Thoracic aorta (tissue), 2 donors: ENCODE measurements around the gene LRFN3. TPM values are rescaled to one million over a fixed set of nuclear protein-coding genes. Genes with fewer than 3 reads are reported as not detected.

Experiments
- ATAC-seq: fragments of 150-250 bp; one replicate; pipeline ENCODE4 v1.8.0; 2017; ENCODE audit warnings: low read depth; ENCODE audit not compliant: insufficient number of reproducible peaks, low FRiP score
- DNase-seq: peaks from one replicate; pipeline ENCODE4 v3.0.0-alpha.2; 2020; ENCODE audit warnings: low spot score
- H3K27ac ChIP-seq, 2 donors: fragments of 200-600 bp; sonication (generic); 1 replicate in 1 of 2; 2 replicates in 1 of 2; pipeline ENCODE4 v1.5.1; 2016; ENCODE audit warnings: mild to moderate bottlenecking in 2 of 2, moderate library complexity in 2 of 2
- H3K27me3 ChIP-seq: fragments of 200-600 bp; sonication (generic); replicated peaks from 2 replicates; pipeline ENCODE4 v1.6.0; 2016; ENCODE audit warnings: mild to moderate bottlenecking; ENCODE audit not compliant: insufficient read depth
- H3K36me3 ChIP-seq: fragments of 200-600 bp; sonication (generic); one replicate; pipeline ENCODE4 v1.5.1; 2016
- H3K4me1 ChIP-seq, 2 donors: fragments of 200-600 bp; sonication (generic); 1 replicate in 1 of 2; 2 replicates in 1 of 2; pipeline versions ENCODE4 v1.5.1 to v1.6.0; 2016; ENCODE audit warnings: low read depth in 2 of 2, mild to moderate bottlenecking in 1 of 2; ENCODE audit not compliant: control insufficient read depth in 1 of 2
- H3K4me3 ChIP-seq: fragments of 200-600 bp; sonication (generic); 2 replicates; pipeline ENCODE4 v1.5.1; 2016; ENCODE audit warnings: mild to moderate bottlenecking
- H3K9me3 ChIP-seq: fragments of 200-600 bp; sonication (generic); 2 replicates; pipeline ENCODE4 v1.5.1; 2016
- total RNA-seq, 2 donors: library from RNA; depleted of rRNA; stranded (reverse); fragments of >200 nt; gene quantifications; one replicate each; pipeline versions ENCODE4 v1.1.0 to v1.2.3, GENCODE V29; 2016
- TF ChIP-seq, protein P1 (sequence below): fragments of 200-600 bp; sonication (generic); IDR thresholded peaks from one replicate; pipeline ENCODE4 v1.5.1; 2019; ENCODE audit warnings: antibody characterized with exemption

Gene LRFN3, protein sequence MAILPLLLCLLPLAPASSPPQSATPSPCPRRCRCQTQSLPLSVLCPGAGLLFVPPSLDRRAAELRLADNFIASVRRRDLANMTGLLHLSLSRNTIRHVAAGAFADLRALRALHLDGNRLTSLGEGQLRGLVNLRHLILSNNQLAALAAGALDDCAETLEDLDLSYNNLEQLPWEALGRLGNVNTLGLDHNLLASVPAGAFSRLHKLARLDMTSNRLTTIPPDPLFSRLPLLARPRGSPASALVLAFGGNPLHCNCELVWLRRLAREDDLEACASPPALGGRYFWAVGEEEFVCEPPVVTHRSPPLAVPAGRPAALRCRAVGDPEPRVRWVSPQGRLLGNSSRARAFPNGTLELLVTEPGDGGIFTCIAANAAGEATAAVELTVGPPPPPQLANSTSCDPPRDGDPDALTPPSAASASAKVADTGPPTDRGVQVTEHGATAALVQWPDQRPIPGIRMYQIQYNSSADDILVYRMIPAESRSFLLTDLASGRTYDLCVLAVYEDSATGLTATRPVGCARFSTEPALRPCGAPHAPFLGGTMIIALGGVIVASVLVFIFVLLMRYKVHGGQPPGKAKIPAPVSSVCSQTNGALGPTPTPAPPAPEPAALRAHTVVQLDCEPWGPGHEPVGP
- total RNA-seq: 10 to 100 TPM; 14.3 to 26.7 TPM

DNA sequence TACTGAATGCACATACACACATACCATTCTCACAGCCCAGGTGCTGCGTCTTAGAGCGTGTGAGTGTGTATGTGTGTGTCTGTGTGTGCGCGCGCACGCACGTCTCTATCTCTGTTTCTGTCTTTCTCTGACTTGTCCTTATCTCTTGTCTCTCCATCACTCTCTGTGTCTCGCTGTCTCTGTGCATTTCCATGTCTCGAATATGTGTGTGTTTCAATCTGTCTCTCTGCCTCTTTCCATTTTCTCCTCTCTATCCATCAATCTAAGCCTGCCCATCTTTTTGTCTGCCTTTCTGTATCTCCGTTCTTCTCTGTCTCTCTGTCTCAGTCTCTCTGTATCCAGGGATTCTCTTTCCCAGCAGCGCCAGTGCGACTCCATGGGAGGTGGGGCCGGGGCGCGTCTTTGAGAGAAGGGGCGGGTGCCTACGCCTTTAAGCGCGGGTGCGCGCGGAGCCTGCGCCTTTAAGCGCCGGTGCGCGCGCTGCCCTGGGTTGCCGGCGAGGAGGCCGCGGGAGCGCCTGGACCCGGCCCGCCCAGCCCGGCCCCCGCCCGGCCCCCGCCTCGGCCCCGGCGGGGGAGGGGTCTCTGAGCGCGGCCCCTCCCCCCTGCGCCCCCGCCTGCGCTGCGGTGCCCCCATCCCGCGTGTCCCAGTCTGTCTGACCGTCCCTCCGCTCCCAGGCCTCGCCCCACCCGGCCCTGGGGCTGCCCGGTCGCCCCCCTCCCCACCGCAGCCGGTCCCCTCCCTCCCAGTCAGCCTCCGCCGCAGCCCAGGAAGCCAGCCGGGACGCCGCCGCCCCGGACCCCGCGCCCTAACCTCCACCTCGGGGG, at the start of gene LRFN3:
Gene LRFN3 (plus strand): TSS at position 464 of the 827 bp plus-strand sequence. CDS start 3,052 bp downstream, outside the sequence.
- no peak for ATAC-seq
- Histone ChIP-seq H3K4me1 (peaks cover 11 to 36% of the 10 kb centered on the region in 2 donors), H3K9me3 (no peaks in the 10 kb centered on the region), H3K4me3 (peak within 1 kb of the TSS; percentile 95), H3K27me3 (no peaks in the 10 kb centered on the region), H3K36me3 (peaks cover 3% of the 10 kb centered on the region), H3K27ac (peak within 1 kb of the TSS; percentile 60 to 86)
- TF ChIP-seq, protein P1, sequence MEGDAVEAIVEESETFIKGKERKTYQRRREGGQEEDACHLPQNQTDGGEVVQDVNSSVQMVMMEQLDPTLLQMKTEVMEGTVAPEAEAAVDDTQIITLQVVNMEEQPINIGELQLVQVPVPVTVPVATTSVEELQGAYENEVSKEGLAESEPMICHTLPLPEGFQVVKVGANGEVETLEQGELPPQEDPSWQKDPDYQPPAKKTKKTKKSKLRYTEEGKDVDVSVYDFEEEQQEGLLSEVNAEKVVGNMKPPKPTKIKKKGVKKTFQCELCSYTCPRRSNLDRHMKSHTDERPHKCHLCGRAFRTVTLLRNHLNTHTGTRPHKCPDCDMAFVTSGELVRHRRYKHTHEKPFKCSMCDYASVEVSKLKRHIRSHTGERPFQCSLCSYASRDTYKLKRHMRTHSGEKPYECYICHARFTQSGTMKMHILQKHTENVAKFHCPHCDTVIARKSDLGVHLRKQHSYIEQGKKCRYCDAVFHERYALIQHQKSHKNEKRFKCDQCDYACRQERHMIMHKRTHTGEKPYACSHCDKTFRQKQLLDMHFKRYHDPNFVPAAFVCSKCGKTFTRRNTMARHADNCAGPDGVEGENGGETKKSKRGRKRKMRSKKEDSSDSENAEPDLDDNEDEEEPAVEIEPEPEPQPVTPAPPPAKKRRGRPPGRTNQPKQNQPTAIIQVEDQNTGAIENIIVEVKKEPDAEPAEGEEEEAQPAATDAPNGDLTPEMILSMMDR: no peak
- DNase-seq: no peak

DNA sequence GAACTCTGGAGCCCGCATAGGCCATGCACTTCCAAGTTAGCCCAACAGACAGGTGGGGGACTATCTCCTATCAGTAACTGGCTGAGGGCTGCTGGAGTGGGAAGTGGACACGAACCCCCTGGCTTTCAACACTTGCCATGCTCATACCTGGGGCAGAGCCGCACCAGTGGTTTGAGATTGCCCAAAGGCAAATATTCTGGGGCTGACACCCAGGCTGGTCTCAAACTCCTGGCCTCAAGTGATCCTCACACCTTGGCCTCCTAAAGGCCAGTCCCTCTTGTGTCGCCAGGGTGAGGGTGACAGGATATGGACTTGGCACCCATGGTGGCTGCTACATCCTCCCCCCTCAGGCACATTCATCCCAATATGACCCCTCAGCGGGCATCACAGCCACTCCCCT, 49.0 kb upstream of the LRFN3 start:
- Histone ChIP-seq H3K4me3 (no peak overlapping the region), H3K4me1 (no peaks in the 10 kb centered on the region), H3K36me3 (peaks cover 10% of the 10 kb centered on the region), H3K27ac (no peak overlapping the region), H3K27me3 (no peaks in the 10 kb centered on the region), H3K9me3 (no peaks in the 10 kb centered on the region)
- TF ChIP-seq, protein P1: no peak
- DNase-seq: no peak
- ATAC-seq: no peak

DNA sequence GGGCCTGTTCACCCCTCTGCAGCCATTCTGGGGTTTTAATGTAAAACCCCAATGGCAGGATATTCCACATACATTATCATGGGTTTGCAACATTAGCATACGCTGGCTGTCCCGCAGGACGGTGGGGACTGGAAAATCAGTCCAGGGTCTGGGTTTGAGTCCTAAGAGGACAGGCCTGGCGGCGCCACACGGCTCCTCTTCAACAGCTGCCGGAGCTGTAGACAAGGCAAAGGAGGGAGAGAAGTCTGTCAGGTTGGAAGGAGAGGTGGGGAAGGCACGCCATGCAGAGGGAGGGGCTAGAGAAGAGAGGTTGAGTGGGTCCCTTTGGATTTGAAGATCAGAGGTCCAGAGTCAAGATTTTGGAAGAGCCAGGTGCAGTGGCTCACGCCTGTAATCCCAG, 47.8 kb upstream of the LRFN3 start:
- Histone ChIP-seq H3K36me3 (peaks cover 10% of the 10 kb centered on the region), H3K9me3 (no peaks in the 10 kb centered on the region), H3K27ac (no peak overlapping the region), H3K4me3 (no peak overlapping the region), H3K4me1 (no peaks in the 10 kb centered on the region), H3K27me3 (no peaks in the 10 kb centered on the region)
- TF ChIP-seq, protein P1: no peak
- ATAC-seq (no peak), DNase-seq (no peak)

DNA sequence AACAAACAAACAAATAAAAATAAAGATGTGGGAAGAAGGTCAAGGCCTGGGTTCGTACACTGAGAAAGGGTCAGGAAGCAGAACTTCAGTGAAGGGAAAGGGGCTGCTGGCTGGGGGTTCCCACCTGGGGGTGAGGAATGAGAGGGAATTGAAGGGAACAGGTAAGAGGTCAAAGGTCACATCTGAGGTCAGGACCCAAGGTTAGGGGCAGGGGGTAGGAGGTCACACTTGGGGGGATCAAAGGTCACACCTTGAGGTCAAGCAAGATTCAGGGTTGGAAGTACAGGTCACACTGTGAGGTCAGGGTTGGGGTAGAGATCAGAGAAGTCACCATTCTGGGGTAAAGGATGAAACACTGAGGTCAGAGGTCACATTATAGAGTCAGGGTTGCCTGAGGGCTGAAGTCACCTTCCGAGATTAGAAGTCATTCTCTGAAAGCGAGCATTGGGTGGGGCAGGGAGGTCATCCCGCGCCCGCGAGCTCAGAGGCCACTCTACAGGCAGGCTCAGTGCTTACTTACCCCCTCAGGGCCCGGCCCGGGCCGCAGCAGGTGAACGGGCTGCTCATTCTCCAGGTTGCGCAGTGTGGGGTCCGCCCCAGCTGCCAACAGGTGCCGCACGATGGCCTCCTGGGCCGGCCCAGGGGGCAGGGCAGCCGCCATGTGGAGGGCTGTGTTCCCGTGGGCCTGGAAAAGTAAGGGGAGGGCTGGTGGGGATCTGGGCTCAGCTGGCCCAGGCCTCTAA, 46.6 kb upstream of the LRFN3 start:
- no peak overlapping the region for H3K4me3 ChIP-seq
- no peak for ATAC-seq
- H3K27me3 ChIP-seq: no peaks in the 10 kb centered on the region
- DNase-seq: no peak
- H3K9me3 ChIP-seq: no peaks in the 10 kb centered on the region
- TF ChIP-seq, protein P1: no peak
- no peak overlapping the region for H3K27ac ChIP-seq
- no peaks in the 10 kb centered on the region for H3K4me1 ChIP-seq
- H3K36me3 ChIP-seq: peaks cover 10% of the 10 kb centered on the region
